Glomerular visceral epithelial cell (primary cell): ENCODE measurements around the gene SYCE1.
"Not testable (repeated sequence)": the region's sequence is repeated elsewhere in the genome, so short reads cannot be mapped to it uniquely, and the experiment has no call there.

Source experiments
- DNase-seq: peaks from one replicate; pipeline ENCODE4 v3.0.0-alpha.2; 2016; ENCODE audit errors: extremely low spot score

The SYCE1 gene

GRCh38 chr10:133565441-133566294, at the start of gene SYCE1:
Gene SYCE1, minus strand, starts transcription at chr10:133565583. Its CDS starts 54 bp downstream, at chr10:133565529.
- DNase-seq: no peak

- DNase-seq: no peak
These were observed 49.6 kb upstream of the SYCE1 start for GRCh38 chr10:133614830-133615580.

GRCh38 chr10:133613699-133614098, 48.3 kb upstream of the SYCE1 start:
- DNase-seq: no peak

GRCh38 chr10:133611079-133611478, 45.7 kb upstream of the SYCE1 start:
- no peak for DNase-seq

GRCh38 chr10:133608855-133609254, 43.5 kb upstream of the SYCE1 start:
- DNase-seq: no peak

GRCh38 chr10:133603434-133603833, 38.1 kb upstream of the SYCE1 start:
- DNase-seq: not testable (repeated sequence)

GRCh38 chr10:133600657-133601056, 35.3 kb upstream of the SYCE1 start:
- no peak for DNase-seq

- DNase-seq: not testable (repeated sequence)
These were observed 34.5 kb upstream of the SYCE1 start for GRCh38 chr10:133599869-133600268.

GRCh38 chr10:133592716-133593115, 27.3 kb upstream of the SYCE1 start:
- no peak for DNase-seq

- DNase-seq: no peak
These were observed 25.6 kb upstream of the SYCE1 start for GRCh38 chr10:133590970-133591359.

GRCh38 chr10:133590226-133590969, 25.0 kb upstream of the SYCE1 start:
- DNase-seq: no peak

- not testable (repeated sequence) for DNase-seq
These were observed 11.7 kb upstream of the SYCE1 start for GRCh38 chr10:133577037-133577436.

- DNase-seq: not testable (repeated sequence)
These were observed 8.1 kb upstream of the SYCE1 start for GRCh38 chr10:133573460-133573859.

- not testable (repeated sequence) for DNase-seq
These were observed 6.7 kb upstream of the SYCE1 start for GRCh38 chr10:133572055-133572454.

GRCh38 chr10:133569801-133570200, 4.4 kb upstream of the SYCE1 start:
- not testable (repeated sequence) for DNase-seq

- DNase-seq: not testable (repeated sequence)
These were observed 3.6 kb upstream of the SYCE1 start for GRCh38 chr10:133568831-133569527.

- DNase-seq: no peak
These were observed 2.9 kb upstream of the SYCE1 start for GRCh38 chr10:133568287-133568614.

- DNase-seq: no peak
These were observed 2.4 kb upstream of the SYCE1 start for GRCh38 chr10:133567609-133568286.

GRCh38 chr10:133567119-133567518, 1.7 kb upstream of the SYCE1 start:
- DNase-seq: no peak

- DNase-seq: no peak
These were observed 567 bp downstream of the SYCE1 start for GRCh38 chr10:133564816-133565215.

GRCh38 chr10:133559216-133559615, 6.2 kb downstream of the SYCE1 start:
- DNase-seq: no peak
